ENCODE data around the gene GAS6. TPM values are rescaled to one million over a fixed set of nuclear protein-coding genes. Genes with fewer than 3 reads are reported as not detected.

The GAS6 gene
- total RNA-seq, 3 donors from 2014 or later: 0.61 to 0.84 (median 0.71) TPM

DNA sequence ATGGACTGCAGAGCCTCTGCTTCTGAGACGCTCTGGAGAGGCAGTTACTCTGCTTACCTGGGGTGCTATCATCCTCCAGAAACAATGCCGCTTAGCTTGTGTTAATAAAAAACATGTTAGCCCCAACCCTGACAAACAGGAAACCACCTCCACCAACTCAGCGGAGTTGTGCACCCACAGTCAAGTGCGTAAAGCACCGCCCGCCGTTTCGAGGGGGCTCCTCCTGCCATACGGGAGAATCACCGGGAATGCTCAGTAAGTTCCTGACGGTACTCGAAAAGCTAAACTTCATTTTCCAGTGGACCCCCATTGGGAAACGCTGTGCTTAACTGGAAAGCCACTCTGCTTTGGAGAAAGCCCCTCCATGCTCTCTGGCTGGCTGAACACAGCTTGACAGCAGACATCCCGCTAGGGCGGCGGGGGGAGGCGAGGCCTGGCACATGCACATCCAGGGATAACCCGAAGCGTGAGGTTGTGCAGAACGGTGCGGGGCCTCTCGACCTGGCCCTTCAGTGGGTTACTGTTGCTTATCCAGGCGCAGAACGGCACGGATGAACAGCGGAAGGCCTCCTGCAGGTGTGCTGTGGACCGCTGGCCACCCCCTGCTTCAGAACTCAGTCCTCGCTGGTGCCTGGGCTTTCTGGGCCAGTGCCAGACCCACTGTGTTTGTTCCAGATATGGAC is 17.1 kb downstream of the GAS6 start:
- Mint-ChIP-seq H3K4me1 (ENCODE audit: low read depth) (peaks cover 35% of the 10 kb centered on the region), H3K27me3 (ENCODE audit: low read depth) (no peaks in the 10 kb centered on the region), H3K9me3 (no peaks in the 10 kb centered on the region), H3K36me3 (ENCODE audit: insufficient read depth) (no peaks in the 10 kb centered on the region), H3K4me3 (peak overlapping the region; percentile 26)
- DNase-seq (no peak), ATAC-seq (peak; percentile 54 to 58)

DNA sequence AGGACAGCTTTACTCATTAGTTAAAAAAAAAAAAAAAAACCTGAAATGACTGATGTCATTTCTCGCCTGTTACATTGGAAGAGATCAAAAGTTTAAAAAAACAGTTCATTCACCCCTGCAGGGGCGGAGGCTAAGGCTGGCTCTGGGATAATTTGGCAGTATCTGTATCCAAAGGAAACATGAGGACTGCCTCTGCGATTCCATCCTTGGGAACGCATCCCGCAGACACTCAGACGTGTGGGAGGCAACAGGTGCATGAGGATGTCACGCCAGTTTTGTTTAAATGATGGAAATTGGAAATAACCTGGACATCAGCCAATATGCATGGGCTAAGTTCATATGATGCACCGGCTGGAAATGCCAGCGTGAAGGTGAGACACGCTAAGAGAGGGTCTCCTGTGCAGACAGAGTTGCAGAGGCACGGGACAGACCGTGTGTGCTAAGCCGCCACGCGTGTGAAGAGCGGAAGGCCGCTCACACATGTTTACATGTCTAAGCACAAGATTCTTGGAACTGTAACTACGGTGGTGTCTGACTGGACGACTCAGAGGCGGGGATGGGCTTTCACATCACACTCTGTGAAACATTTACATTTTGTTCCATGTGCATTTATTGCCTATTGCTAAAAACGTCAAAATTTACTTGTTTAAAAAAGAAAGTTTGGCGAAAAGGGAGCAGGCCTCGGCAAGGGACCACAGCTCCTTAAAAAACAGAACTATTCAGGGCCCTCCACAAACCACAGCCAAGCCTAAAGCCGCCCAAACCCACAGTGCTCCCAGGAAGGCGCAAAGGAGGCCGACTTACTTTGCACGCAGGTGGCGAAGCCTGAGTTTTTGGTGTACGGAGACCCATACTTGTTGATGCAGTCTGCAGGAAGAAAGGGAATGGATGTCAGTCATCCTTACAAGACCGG is 17.9 kb downstream of the GAS6 start:
- H3K4me3 Mint-ChIP-seq: peak overlapping the region; percentile 48
- no peak for DNase-seq
- H3K36me3 Mint-ChIP-seq (ENCODE audit: insufficient read depth): no peaks in the 10 kb centered on the region
- H3K9me3 Mint-ChIP-seq: no peaks in the 10 kb centered on the region
- ATAC-seq: peak; percentile 50 to 70
- H3K27me3 Mint-ChIP-seq (ENCODE audit: low read depth): no peaks in the 10 kb centered on the region
- peaks cover 35% of the 10 kb centered on the region for H3K4me1 Mint-ChIP-seq (ENCODE audit: low read depth)

DNA sequence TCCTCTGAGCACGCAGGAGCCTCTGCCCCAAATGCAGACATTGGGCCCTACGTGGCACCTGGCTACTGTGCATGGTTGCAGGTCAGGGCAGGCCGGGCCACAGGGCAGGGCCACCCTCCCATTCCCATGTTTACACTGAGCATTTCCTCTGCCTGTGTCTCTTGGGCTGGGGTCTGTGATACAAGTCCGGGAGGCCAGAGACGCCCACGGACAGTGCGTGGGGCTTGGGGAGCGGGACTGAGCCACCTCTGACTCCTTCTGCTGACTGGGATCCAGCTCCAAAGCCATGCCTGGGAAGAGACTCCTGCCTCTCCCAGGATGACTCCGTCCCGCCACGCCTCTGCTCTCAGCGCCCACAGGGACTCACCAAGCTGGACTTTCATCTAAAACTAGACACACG is 18.8 kb downstream of the GAS6 start:
- Mint-ChIP-seq H3K4me1 (ENCODE audit: low read depth) (peaks cover 35% of the 10 kb centered on the region), H3K4me3 (no peak overlapping the region), H3K9me3 (no peaks in the 10 kb centered on the region), H3K27me3 (ENCODE audit: low read depth) (no peaks in the 10 kb centered on the region), H3K36me3 (ENCODE audit: insufficient read depth) (no peaks in the 10 kb centered on the region)
- DNase-seq (no peak), ATAC-seq (no peak)

DNA sequence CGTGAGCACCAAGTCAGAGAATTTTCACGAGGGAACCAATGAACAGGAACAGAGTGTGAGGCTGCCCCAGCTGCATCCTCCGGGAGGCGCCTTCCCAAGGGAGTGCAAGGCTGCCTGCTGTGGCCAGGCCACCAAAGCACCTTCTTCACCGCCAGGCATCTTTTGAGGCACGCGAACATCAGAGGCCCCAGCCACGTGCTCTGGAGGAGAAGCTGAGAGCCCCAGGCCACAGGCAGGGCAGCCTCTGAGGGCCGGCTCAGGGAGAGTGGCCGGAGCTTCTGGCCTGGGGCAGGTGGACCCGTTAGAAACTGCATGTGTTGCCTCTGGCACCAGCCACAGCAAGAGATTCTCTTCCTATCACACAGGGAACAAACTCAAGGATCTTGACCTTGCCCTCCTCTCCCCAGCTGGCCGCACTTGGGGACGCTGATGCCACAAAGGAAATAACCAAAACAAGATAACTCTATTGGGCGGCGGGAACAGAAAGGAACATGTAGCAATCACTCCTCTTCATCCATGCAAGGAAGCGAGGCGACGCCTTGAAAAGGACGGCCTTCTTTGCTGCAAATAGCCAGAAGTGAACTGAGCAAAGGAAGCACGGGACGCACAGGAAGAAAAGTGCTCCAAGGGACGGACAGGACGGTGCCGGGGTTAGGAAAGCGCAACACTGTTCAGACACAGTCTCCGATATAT is 19.9 kb downstream of the GAS6 start:
- DNase-seq: no peak
- ATAC-seq: no peak
- no peak overlapping the region for H3K4me3 Mint-ChIP-seq
- H3K9me3 Mint-ChIP-seq: no peaks in the 10 kb centered on the region
- no peaks in the 10 kb centered on the region for H3K36me3 Mint-ChIP-seq (ENCODE audit: insufficient read depth)
- H3K4me1 Mint-ChIP-seq (ENCODE audit: low read depth): peaks cover 35% of the 10 kb centered on the region
- no peaks in the 10 kb centered on the region for H3K27me3 Mint-ChIP-seq (ENCODE audit: low read depth)

DNA sequence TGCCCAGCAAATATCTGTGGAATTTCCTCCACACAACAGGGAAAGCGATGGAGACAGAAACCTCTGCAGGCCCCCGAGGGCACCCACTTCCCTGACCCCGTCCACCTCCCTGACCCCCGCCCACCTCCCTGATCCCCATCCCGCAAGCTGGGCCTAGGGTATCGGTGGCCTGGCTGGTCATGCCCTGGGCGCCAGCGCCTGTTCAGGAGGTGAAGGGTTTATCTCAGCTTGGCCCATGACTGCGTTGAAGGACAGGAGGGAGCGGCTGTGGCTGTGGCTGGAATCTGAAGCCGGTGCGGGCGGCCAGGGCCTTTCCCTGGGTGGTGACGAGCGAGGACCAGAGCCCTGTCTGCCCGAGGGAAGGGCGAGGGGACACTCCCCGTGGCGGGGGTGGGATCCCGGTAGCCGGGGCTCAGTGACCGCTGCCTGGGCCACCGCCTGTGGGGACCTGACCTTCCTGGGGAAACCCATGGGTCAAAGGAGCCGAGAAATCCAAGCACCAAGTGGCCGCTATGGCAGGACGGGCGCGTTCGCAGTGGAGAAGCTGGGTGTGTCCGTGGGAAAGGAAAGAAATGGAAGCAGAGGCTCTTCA is 20.7 kb downstream of the GAS6 start:
- ATAC-seq (no peak), DNase-seq (no peak)
- Mint-ChIP-seq H3K4me1 (ENCODE audit: low read depth) (peaks cover 35% of the 10 kb centered on the region), H3K9me3 (no peaks in the 10 kb centered on the region), H3K27me3 (ENCODE audit: low read depth) (no peaks in the 10 kb centered on the region), H3K36me3 (ENCODE audit: insufficient read depth) (no peaks in the 10 kb centered on the region), H3K4me3 (no peak overlapping the region)

DNA sequence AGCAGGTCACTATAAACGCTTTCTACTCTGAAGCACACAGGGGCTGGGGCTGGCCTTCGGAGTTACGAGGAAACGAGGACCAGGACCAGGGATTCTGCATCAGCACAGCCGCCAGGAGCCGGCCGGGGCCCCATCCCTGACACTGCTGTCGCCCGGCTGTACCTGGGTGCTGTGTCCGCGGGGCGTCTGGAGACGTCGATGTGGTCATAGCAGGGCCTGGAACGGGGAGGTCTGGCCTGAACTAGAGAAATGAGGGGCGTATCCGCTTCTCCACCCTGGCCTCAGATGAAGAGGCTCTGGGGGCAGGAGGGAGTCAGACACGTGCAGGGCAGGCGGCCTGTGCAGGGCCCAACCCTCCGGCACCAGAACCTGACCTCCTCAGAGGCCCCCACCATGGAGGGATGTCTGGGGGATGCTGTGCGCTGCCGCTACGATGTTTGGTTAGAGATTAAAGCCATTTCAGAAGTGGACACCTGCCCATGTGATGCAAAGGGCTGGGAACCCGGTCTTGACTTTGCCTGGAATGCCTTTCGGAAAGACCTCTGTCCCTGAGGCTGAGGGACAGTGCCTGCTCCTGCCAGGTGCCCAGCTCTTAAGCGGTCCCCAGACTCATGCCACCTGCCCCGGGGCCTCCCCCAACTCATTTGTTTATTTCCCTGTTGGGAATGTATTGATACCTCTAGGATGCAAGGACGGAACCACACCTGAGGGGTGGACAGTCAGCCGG is 21.4 kb downstream of the GAS6 start:
- Mint-ChIP-seq H3K4me1 (ENCODE audit: low read depth) (peaks cover 35% of the 10 kb centered on the region), H3K27me3 (ENCODE audit: low read depth) (no peaks in the 10 kb centered on the region), H3K9me3 (no peaks in the 10 kb centered on the region), H3K4me3 (no peak overlapping the region), H3K36me3 (ENCODE audit: insufficient read depth) (no peaks in the 10 kb centered on the region)
- no peak for ATAC-seq
- no peak for DNase-seq

DNA sequence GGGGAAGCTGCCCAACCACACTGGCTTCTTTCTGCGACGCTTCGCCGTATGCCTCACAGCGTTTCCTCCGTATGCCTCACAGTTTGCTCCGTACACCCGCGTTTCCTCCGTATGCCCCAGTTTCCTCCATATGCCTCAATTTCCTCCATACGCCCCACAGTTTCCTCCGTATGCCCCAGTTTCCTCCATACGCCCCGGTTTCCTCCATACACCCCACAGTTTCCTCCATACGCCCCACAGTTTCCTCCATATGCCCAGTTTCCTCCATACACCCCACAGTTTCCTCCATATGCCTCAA is 22.6 kb downstream of the GAS6 start:
- no peak overlapping the region for H3K4me3 Mint-ChIP-seq
- no peak for ATAC-seq
- peaks cover 25% of the 10 kb centered on the region for H3K4me1 Mint-ChIP-seq (ENCODE audit: low read depth)
- no peaks in the 10 kb centered on the region for H3K9me3 Mint-ChIP-seq
- no peaks in the 10 kb centered on the region for H3K36me3 Mint-ChIP-seq (ENCODE audit: insufficient read depth)
- H3K27me3 Mint-ChIP-seq (ENCODE audit: low read depth): no peaks in the 10 kb centered on the region
- DNase-seq: no peak

DNA sequence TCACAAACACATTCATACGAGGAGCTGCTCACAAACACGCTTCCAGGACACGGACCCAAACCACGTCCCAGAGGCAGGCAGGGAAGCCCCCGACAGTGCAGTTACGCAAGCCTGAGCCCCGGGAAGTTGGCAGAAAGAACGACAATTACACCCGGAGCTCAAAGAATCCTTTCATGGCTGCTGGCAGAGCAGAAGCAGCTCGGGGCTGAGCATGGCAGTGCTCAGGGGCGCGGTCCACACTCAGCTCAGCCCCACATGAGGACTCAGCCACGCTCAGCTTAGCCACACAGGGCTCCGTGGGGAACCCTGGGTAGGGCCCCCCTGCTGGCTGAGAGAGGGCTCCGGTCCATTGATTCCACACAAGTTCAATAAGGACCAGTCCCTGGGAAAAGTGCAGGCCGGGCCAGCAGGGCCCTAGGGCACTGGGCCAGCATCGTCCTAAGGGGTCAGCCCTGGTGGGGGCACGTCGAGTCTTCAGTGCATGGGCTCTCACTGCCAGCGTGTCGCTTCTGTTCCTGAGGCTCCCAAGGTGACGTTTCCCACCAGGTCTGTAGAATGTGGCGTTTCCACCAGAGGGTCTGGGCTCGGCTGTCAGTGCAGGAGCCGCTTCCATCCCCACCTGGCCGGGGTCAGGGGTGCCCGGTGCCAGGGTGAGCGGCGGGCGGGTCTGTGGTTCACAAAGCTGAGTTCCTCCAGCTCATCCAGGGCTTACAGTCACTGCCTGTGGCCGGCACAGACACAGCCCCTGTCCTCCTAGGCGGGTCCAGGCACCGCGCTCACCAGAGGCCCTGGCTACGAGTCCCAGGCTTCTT is 23.1 kb downstream of the GAS6 start:
- H3K27me3 Mint-ChIP-seq (ENCODE audit: low read depth): no peaks in the 10 kb centered on the region
- ATAC-seq (no peak), DNase-seq (no peak)
- no peak overlapping the region for H3K4me3 Mint-ChIP-seq
- peaks cover 19% of the 10 kb centered on the region for H3K4me1 Mint-ChIP-seq (ENCODE audit: low read depth)
- no peaks in the 10 kb centered on the region for H3K36me3 Mint-ChIP-seq (ENCODE audit: insufficient read depth)
- H3K9me3 Mint-ChIP-seq: no peaks in the 10 kb centered on the region

DNA sequence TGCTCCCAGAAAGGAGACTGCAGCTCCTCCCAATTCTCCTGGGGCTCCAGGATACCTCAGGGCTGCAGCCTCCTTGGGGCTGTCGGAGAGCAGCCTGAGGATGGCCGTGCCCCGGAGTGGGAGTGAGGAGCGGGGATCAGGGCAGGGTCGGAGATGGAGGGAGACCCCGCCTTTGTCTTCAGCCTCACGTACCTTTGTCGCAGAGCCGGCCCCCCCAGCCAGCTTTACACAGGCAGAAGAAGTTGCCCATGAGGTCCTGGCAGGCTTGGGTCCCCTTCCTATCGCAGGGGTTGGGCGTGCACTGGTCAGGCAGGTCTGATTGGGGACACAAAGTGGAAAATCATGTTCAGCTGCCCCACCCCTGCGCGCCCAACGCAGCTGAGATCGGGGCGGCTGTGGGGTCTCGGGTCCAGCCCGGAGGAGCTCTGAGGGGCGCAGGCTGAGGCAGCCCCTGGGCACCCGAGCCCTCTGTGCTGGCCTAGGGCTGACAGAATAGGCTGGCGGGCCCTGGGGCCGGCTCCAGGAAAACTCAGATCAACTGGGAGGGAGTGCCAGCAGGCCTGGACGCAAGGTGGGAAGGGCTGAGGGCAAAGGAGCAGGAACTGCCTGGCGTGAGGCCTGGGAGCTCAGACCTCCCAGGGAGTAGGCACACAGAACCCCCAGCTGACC is 24.2 kb downstream of the GAS6 start:
- DNase-seq: no peak
- Mint-ChIP-seq H3K27me3 (ENCODE audit: low read depth) (no peaks in the 10 kb centered on the region), H3K4me3 (no peak overlapping the region), H3K36me3 (ENCODE audit: insufficient read depth) (no peaks in the 10 kb centered on the region), H3K4me1 (ENCODE audit: low read depth) (peaks cover 8% of the 10 kb centered on the region), H3K9me3 (no peaks in the 10 kb centered on the region)
- ATAC-seq: no peak

DNA sequence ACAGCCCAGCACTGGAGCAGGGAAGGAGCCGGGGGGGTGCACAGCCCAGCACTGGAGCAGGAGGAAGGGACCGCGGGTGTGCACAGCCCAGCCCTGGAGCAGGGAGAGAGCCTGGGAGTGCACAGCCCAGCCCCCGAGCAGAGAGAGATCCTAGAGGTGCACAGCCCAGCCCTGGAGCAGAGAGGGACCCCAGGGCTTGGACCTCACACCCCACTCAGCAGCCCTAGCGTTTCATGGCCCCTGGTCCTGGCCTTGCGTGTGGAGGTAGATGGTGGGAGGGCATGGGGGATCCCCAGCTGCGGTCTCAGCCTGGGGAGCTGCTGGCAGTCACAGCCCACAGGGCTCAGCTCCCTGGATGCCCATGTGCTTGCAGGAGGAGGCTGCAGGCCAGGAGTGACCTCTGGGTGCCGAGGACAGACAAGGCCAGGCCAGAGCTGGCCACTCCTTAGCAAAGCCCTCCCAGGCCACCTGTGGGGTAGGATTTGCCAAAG is 25.1 kb downstream of the GAS6 start:
- H3K36me3 Mint-ChIP-seq (ENCODE audit: insufficient read depth): no peaks in the 10 kb centered on the region
- H3K4me3 Mint-ChIP-seq: no peak overlapping the region
- ATAC-seq (no peak), DNase-seq (no peak)
- peaks cover 3% of the 10 kb centered on the region for H3K4me1 Mint-ChIP-seq (ENCODE audit: low read depth)
- no peaks in the 10 kb centered on the region for H3K9me3 Mint-ChIP-seq
- no peaks in the 10 kb centered on the region for H3K27me3 Mint-ChIP-seq (ENCODE audit: low read depth)

DNA sequence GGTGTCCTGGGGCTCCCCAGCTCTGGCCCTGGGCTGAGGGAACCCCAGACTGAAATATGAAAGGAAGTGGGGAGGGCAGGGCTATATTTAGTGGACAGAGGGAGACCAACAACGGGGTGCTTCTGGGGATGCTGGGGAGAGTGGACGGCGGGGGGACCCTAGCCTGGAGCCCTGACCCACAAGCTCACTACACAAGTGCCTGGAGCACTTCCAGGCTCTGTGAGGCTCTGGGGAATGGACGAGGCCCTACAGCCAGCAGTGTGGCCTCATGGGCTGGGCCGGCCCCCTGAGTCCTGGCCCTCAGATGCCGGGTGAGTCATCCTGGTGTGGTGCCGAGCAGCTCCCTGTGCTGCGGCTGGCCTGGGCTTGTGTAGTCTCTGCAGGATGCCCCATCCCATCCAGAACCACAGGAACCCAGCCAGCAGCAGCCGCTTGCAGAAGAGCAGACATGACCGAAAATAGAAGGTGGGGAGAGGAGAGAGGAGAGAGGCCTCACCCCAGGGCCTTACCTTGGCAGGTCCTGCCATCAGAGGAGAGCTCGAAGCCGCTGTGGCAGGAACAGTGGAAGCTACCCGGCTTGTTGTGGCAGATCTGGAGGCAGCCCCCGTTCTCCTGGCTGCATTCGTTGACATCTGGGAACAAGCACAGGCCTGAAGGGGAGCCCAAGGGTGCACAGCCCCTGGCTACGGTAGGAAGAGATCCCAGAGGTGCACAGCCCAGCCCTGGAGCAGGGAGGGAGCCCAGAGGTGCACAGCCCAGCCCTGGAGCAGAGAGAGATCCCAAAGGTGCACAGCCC is 26.1 kb downstream of the GAS6 start:
- Mint-ChIP-seq H3K4me1 (ENCODE audit: low read depth) (peaks cover 1% of the 10 kb centered on the region), H3K4me3 (no peak overlapping the region), H3K27me3 (ENCODE audit: low read depth) (no peaks in the 10 kb centered on the region), H3K9me3 (no peaks in the 10 kb centered on the region), H3K36me3 (ENCODE audit: insufficient read depth) (no peaks in the 10 kb centered on the region)
- ATAC-seq (no peak), DNase-seq (no peak)

DNA sequence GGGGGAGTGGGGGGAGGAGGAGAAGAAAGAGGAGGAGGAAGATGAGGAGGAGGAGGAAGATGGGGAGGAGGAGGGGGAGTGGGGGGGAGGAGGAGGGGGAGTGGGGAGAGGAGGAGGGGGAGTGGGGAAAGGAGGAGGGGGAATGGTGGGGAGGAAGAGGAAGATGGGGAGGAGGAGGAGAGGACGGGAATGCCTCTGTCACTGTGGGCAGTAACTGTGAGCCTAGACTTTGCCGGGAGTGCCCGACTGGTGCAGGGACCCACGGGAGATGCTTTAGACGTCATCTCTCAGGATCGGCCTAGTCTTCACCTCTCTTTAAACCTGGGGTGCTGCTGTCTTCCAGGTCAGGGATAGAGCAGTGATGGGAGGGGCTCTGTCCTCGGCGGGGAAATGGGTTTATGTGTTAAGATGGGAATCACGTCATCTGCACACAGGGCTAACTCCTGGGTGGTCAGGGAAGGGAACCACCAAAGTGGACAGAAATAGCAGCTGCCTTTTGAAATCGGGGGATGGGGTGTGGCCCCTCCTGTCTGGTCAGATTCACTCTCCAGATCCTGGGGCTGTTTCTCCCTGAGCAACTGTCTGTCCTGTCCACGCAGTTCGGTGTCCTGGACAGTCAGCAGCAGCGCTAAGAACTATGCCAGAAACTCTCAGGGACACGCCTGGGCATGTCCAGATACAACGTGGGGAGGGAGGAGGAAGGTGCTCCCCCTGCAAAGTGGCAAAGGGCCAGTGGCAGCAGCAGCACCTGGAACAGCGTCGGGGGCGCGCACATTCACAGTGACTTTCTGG is 26.9 kb downstream of the GAS6 start:
- no peaks in the 10 kb centered on the region for H3K9me3 Mint-ChIP-seq
- DNase-seq (no peak), ATAC-seq (no peak)
- peaks cover under 1% of the 10 kb centered on the region for H3K4me1 Mint-ChIP-seq (ENCODE audit: low read depth)
- no peaks in the 10 kb centered on the region for H3K36me3 Mint-ChIP-seq (ENCODE audit: insufficient read depth)
- no peak overlapping the region for H3K4me3 Mint-ChIP-seq
- no peaks in the 10 kb centered on the region for H3K27me3 Mint-ChIP-seq (ENCODE audit: low read depth)
